ENCODE measurements around the gene GLIS1. TPM values are rescaled to one million over a fixed set of nuclear protein-coding genes. Genes with fewer than 3 reads are reported as not detected.

Gene GLIS1
- total RNA-seq, 2 experiments from 2014 or later, result not detected

DNA sequence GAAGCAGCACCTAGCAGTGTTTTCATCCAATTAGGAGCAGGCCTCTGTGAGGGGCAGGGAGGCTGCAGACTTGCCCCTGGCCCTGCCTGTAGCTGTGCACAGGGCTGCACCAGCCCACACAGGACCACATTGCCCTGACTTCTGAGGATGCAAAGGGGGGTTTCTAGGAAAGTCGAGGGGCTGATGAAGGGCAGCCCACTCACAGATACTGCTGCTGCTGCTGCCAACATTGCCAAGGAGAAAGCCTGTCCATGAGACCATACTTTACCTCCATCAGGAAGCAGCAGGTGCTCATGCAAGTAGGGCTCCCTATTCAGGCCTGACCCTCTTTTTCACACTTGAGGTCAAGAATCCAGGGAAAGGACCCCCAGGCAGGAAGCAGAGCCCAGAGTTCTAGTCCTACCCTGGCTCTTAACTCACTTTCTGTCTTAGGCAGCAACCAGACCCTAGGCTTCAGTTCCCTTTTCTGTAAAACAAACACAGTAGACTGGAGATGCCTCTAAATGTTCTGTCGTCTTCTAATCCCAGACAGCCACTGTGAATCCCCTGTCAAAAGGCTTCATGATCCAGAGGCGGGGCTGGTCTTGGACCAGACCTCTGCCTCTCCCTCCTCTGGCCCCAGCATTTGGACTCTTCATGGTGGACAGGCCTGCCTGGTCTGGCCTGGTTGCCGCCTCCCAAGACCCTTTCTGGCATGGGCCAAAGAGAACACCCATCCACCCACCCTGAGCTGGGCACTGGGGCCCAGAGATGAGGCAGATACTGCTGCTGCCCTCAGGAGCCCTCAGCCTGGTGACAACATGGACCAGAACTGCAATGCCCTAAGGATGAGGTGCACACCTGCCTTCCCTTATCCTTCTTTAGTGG is 120.2 kb downstream of the GLIS1 start:
- H3K9me3 Mint-ChIP-seq, result no peaks in the 10 kb centered on the region
- ATAC-seq, result no peak
- DNase-seq, result no peak
- ChIA-PET POLR2A (no interaction called here), CTCF (no interaction called here)
- intact Hi-C loops (cut with micrococcal nuclease), result no loop called here
- no peak overlapping the region for H3K27ac Mint-ChIP-seq
- no peaks in the 10 kb centered on the region for H3K36me3 Mint-ChIP-seq (ENCODE audit: low read depth)
- TF ChIP-seq, protein P1, sequence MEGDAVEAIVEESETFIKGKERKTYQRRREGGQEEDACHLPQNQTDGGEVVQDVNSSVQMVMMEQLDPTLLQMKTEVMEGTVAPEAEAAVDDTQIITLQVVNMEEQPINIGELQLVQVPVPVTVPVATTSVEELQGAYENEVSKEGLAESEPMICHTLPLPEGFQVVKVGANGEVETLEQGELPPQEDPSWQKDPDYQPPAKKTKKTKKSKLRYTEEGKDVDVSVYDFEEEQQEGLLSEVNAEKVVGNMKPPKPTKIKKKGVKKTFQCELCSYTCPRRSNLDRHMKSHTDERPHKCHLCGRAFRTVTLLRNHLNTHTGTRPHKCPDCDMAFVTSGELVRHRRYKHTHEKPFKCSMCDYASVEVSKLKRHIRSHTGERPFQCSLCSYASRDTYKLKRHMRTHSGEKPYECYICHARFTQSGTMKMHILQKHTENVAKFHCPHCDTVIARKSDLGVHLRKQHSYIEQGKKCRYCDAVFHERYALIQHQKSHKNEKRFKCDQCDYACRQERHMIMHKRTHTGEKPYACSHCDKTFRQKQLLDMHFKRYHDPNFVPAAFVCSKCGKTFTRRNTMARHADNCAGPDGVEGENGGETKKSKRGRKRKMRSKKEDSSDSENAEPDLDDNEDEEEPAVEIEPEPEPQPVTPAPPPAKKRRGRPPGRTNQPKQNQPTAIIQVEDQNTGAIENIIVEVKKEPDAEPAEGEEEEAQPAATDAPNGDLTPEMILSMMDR (IDR thresholded peaks at IDR 0.05), result no peak
- no peaks in the 10 kb centered on the region for H3K4me1 Mint-ChIP-seq (ENCODE audit: low read depth)
- H3K27me3 Mint-ChIP-seq, result no peaks in the 10 kb centered on the region
- no peak overlapping the region for H3K4me3 Mint-ChIP-seq

DNA sequence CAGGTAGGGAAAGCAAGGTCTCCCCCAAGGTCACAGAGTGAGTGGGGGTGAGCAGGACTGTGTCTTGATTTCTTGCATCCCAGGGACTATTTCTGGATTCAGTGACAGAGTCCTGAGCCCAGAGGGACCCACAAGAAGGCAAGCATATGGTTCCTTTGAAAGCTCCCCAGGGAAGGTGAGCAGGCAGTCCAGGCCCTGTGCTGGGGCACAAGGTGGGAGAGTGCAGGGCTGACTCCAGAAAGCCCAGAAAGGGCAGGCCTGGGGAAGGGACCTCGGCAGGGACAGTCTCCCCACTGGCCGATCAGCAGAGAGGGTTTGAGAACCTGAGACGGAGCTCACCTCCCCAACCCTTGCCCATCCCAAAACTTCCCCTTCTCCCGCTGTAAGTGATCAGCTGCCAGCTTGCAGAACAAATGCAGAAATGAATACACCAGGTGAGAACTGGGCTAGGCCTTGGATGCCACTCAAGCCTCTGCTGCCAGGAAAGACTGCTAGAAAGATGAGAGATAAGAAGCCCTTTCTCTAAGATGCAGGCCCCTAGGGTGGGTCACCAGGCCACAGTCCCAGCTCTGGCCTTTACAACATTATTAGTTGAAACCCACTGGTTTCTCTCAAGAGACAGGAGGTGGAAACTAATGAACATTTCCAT is 121.0 kb downstream of the GLIS1 start:
- Mint-ChIP-seq H3K27me3 (no peaks in the 10 kb centered on the region), H3K36me3 (ENCODE audit: low read depth) (no peaks in the 10 kb centered on the region), H3K4me3 (no peak overlapping the region), H3K27ac (no peak overlapping the region), H3K4me1 (ENCODE audit: low read depth) (no peaks in the 10 kb centered on the region), H3K9me3 (no peaks in the 10 kb centered on the region)
- TF ChIP-seq, protein P1 (IDR thresholded peaks at IDR 0.05), result no peak
- intact Hi-C loops (cut with micrococcal nuclease), result no loop called here
- ATAC-seq, result no peak
- ChIA-PET POLR2A (no interaction called here), CTCF (no interaction called here)
- DNase-seq, result no peak

DNA sequence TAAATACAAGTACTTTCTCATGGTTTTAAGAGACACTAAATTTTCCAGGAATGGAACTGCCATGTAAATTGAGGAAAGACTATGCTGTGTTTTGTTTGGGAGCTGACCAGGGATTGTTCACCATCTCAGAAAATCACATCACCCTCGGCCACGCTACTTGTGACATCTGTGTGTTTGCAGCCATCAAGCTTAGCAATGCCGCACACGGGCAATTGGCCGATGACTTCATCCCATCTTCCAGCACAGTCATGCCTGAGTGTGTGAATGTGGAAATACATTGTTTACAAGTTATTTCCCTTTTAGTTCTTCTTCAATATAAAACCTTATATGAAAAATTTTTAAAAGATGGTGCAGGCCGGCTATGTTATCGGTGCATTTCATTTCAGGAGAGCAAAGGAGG is 121.6 kb downstream of the GLIS1 start:
- H3K4me1 Mint-ChIP-seq (ENCODE audit: low read depth), result no peaks in the 10 kb centered on the region
- POLR2A ChIA-PET, result no interaction called here
- no peak overlapping the region for H3K27ac Mint-ChIP-seq
- H3K36me3 Mint-ChIP-seq (ENCODE audit: low read depth), result no peaks in the 10 kb centered on the region
- TF ChIP-seq, protein P1 (IDR thresholded peaks at IDR 0.05), result no peak
- CTCF ChIA-PET, result no interaction called here
- ATAC-seq (no peak), DNase-seq (no peak)
- H3K27me3 Mint-ChIP-seq, result no peaks in the 10 kb centered on the region
- intact Hi-C loops (cut with micrococcal nuclease), result no loop called here
- peaks cover 2% of the 10 kb centered on the region for H3K9me3 Mint-ChIP-seq
- no peak overlapping the region for H3K4me3 Mint-ChIP-seq

DNA sequence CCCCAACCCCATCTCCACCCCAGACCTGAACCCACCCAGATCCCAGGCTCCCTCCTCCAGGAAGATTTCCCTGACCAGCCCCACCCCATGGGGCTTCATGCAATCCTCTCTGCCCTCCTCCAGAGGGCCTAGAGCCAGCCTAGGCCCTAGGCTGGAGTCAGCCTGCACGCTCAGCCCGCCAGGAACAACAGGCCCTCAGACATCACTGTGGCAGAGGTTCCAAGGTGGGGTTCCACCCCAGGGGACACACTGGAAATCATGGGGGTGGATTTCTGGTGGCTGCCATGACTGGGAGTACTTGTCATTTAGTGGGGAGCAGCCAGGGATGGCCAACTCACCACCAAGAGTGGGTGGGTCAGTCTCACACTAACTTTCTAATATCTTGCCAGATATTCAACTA is 122.0 kb downstream of the GLIS1 start:
- intact Hi-C loops (cut with micrococcal nuclease), result no loop called here
- no peaks in the 10 kb centered on the region for H3K27me3 Mint-ChIP-seq
- TF ChIP-seq, protein P1 (IDR thresholded peaks at IDR 0.05), result no peak
- ATAC-seq, result no peak
- ChIA-PET CTCF (no interaction called here), POLR2A (interaction anchor here (1.2 kb wide), 1 partner anchor 16 kb away, joined by 3 read pairs; no protein-coding TSS in a partner anchor)
- H3K4me3 Mint-ChIP-seq, result no peak overlapping the region
- no peaks in the 10 kb centered on the region for H3K4me1 Mint-ChIP-seq (ENCODE audit: low read depth)
- no peak overlapping the region for H3K27ac Mint-ChIP-seq
- no peaks in the 10 kb centered on the region for H3K36me3 Mint-ChIP-seq (ENCODE audit: low read depth)
- DNase-seq, result no peak
- H3K9me3 Mint-ChIP-seq, result peaks cover 3% of the 10 kb centered on the region

DNA sequence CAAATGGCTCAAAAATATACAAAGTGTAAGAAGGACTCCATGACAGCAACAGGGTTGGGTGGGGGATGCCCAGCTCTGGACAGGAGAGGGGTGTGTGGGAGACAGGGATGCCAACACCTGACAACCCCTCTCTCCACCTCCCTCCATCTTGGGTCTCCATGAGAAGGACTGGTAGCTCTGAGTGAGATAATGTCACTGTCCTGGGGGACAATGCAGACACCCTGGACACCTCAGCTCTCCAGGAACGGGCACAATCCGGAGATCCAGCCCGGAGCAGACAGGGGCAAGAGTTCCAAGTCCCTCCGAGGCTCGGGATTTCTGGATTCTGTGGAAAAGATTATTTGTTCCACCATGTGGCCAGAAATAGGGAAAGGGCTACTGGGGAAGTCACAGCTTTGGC is 122.5 kb downstream of the GLIS1 start:
- Mint-ChIP-seq H3K27me3 (no peaks in the 10 kb centered on the region), H3K4me1 (ENCODE audit: low read depth) (no peaks in the 10 kb centered on the region), H3K36me3 (ENCODE audit: low read depth) (no peaks in the 10 kb centered on the region), H3K4me3 (no peak overlapping the region), H3K9me3 (peaks cover 6% of the 10 kb centered on the region), H3K27ac (no peak overlapping the region)
- DNase-seq (no peak), ATAC-seq (no peak)
- POLR2A ChIA-PET, result interaction anchor here (1.2 kb wide), 1 partner anchor 16 kb away, joined by 3 read pairs; no protein-coding TSS in a partner anchor
- intact Hi-C loops (cut with micrococcal nuclease), result no loop called here
- CTCF ChIA-PET, result no interaction called here
- TF ChIP-seq, protein P1 (IDR thresholded peaks at IDR 0.05), result no peak

Measured in activated CD8-positive, alpha-beta T cell treated with anti-CD3 and anti-CD28 coated beads for 36 hours (primary cell).